ENCODE measurements around the gene RELB. TPM values are rescaled to one million over a fixed set of nuclear protein-coding genes. Genes with fewer than 3 reads are reported as not detected.

RELB gene
- total and polyA plus RNA-seq, 10 of the 15 experiments (the other 5 are each of a cell fraction or from before 2014, with no cell fraction given) = 0.66 to 43.8 (median 12.8) TPM

DNA sequence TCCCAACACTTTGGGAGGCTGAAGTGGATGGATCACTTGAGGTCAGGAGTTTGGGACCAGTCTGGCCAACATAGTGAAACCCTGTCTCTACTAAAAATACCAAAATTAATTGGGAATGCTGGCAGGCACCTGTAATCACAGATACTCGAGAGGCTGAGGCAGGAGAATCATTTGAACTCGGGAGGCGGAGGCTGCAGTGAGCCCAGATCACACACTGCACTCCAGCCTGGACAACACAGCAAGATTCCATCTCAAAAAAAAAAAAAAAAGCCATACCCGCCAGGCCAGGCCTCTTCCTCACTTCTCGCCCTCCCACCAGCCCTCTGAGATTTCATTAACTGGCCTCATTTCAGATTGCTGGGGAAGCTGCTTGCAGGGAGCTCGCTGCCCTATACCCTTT, 7.7 kb upstream of the RELB start:
- Histone ChIP-seq H3K4me2 (ENCODE audit: control insufficient read depth, insufficient read depth) (no peak overlapping the region), H4K20me1 (ENCODE audit: control insufficient read depth, insufficient read depth) (no peaks in the 10 kb centered on the region), H2AFZ (ENCODE audit: control insufficient read depth, low read depth, low read length) (no peak overlapping the region), H3K27me3 (replicated peaks in 1 of 2; ENCODE audit: control insufficient read depth in 2 of 2, insufficient read depth in 2 of 2, low read length in 1 of 2) (no peaks in the 10 kb centered on the region), H3K36me3 (ENCODE audit: control insufficient read depth in 2 of 2, insufficient read depth in 2 of 2, low read length in 1 of 2) (peaks cover 0 to 16% of the 10 kb centered on the region in 2 experiments; a peak in 3 of 4 replicates), H3K9me3 (replicated peaks; ENCODE audit: control insufficient read depth, insufficient read depth, low read length) (no peaks in the 10 kb centered on the region), H3K9ac (ENCODE audit: control insufficient read depth, insufficient read depth, low read length) (no peak overlapping the region), H3K27ac (ENCODE audit: control insufficient read depth, insufficient read depth) (no peak overlapping the region), H3K79me2 (ENCODE audit: control insufficient read depth, insufficient read depth, low read length) (no peaks in the 10 kb centered on the region), H3K4me3 (no peak overlapping the region), H3K4me1 (ENCODE audit: control insufficient read depth, insufficient read depth, low read length) (peaks cover 12% of the 10 kb centered on the region)
- SMC1A ChIA-PET (ENCODE audit: uncharacterized antibody, unreplicated experiment) = no interaction called here
- CTCF ChIA-PET = no interaction called here
- POLR2A ChIA-PET = interaction anchor here (0.7 kb wide), 1 partner anchor 37 kb away, joined by 3 read pairs; no protein-coding TSS in a partner anchor
- WGBS (ENCODE audit: insufficient coverage, insufficient replicate concordance, low lambda C conversion rate, missing lambda C conversion rate) = 99% methylated on average over 6 of the region's 6 CpGs
- intact Hi-C loops (cut with micrococcal nuclease; ENCODE audit: unreplicated experiment) (no loop called here), in situ Hi-C loops (cut with MboI) (no loop called here)
- DNase-seq (ENCODE audit: low read depth, low spot score) (no peak), FAIRE-seq (no peak), ATAC-seq (no peak)
- RAD21 ChIA-PET (ENCODE audit: unreplicated experiment) = no interaction called here
- no TSS peak for BruUV-seq (replicated peaks)
- no peak for TF ChIP-seq NFXL1 (IDR thresholded peaks at IDR 0.05; ENCODE audit: borderline replicate concordance)
- TF ChIP-seq CHD2 (IDR thresholded peaks at IDR 0.05; ENCODE audit: borderline replicate concordance, low read depth, low read length) = no peak
- TF ChIP-seq MEF2A (IDR thresholded peaks at IDR 0.05; ENCODE audit: insufficient read depth, low read depth, low read length) = no peak
- no peak for TF ChIP-seq CREM (IDR thresholded peaks at IDR 0.05; ENCODE audit: low read depth)
- no peak for TF ChIP-seq ZZZ3 (IDR thresholded peaks at IDR 0.05; ENCODE audit: control insufficient read depth, insufficient read length, low read depth)
- no peak for TF ChIP-seq CBFB (IDR thresholded peaks at IDR 0.05; ENCODE audit: low read depth)
- TF ChIP-seq, protein P1, sequence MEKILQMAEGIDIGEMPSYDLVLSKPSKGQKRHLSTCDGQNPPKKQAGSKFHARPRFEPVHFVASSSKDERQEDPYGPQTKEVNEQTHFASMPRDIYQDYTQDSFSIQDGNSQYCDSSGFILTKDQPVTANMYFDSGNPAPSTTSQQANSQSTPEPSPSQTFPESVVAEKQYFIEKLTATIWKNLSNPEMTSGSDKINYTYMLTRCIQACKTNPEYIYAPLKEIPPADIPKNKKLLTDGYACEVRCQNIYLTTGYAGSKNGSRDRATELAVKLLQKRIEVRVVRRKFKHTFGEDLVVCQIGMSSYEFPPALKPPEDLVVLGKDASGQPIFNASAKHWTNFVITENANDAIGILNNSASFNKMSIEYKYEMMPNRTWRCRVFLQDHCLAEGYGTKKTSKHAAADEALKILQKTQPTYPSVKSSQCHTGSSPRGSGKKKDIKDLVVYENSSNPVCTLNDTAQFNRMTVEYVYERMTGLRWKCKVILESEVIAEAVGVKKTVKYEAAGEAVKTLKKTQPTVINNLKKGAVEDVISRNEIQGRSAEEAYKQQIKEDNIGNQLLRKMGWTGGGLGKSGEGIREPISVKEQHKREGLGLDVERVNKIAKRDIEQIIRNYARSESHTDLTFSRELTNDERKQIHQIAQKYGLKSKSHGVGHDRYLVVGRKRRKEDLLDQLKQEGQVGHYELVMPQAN (conservative IDR thresholded peaks at IDR 0.05) = no peak
- TF ChIP-seq CBX5 (IDR thresholded peaks at IDR 0.05; ENCODE audit: low read depth) = no peak
- TF ChIP-seq, protein P2, sequence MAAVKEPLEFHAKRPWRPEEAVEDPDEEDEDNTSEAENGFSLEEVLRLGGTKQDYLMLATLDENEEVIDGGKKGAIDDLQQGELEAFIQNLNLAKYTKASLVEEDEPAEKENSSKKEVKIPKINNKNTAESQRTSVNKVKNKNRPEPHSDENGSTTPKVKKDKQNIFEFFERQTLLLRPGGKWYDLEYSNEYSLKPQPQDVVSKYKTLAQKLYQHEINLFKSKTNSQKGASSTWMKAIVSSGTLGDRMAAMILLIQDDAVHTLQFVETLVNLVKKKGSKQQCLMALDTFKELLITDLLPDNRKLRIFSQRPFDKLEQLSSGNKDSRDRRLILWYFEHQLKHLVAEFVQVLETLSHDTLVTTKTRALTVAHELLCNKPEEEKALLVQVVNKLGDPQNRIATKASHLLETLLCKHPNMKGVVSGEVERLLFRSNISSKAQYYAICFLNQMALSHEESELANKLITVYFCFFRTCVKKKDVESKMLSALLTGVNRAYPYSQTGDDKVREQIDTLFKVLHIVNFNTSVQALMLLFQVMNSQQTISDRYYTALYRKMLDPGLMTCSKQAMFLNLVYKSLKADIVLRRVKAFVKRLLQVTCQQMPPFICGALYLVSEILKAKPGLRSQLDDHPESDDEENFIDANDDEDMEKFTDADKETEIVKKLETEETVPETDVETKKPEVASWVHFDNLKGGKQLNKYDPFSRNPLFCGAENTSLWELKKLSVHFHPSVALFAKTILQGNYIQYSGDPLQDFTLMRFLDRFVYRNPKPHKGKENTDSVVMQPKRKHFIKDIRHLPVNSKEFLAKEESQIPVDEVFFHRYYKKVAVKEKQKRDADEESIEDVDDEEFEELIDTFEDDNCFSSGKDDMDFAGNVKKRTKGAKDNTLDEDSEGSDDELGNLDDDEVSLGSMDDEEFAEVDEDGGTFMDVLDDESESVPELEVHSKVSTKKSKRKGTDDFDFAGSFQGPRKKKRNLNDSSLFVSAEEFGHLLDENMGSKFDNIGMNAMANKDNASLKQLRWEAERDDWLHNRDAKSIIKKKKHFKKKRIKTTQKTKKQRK (IDR thresholded peaks at IDR 0.05; ENCODE audit: low read depth, low read length) = no peak
- TF ChIP-seq, protein P3, sequence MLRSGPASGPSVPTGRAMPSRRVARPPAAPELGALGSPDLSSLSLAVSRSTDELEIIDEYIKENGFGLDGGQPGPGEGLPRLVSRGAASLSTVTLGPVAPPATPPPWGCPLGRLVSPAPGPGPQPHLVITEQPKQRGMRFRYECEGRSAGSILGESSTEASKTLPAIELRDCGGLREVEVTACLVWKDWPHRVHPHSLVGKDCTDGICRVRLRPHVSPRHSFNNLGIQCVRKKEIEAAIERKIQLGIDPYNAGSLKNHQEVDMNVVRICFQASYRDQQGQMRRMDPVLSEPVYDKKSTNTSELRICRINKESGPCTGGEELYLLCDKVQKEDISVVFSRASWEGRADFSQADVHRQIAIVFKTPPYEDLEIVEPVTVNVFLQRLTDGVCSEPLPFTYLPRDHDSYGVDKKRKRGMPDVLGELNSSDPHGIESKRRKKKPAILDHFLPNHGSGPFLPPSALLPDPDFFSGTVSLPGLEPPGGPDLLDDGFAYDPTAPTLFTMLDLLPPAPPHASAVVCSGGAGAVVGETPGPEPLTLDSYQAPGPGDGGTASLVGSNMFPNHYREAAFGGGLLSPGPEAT (IDR thresholded peaks at IDR 0.05; ENCODE audit: low read depth) = no peak
- TF ChIP-seq IRF4 (IDR thresholded peaks at IDR 0.05; ENCODE audit: low read depth, low read length) = no peak
- TF ChIP-seq SMC3 (IDR thresholded peaks at IDR 0.05; ENCODE audit: borderline replicate concordance, low read length) = no peak
- no peak for TF ChIP-seq ZNF217 (IDR thresholded peaks at IDR 0.05)
- no peak for TF ChIP-seq ESRRA (IDR thresholded peaks at IDR 0.05; ENCODE audit: low read length)
- no peak for TF ChIP-seq CEBPB (IDR thresholded peaks at IDR 0.05; ENCODE audit: borderline replicate concordance in 1 of 2, low read depth in 2 of 2, low read length in 2 of 2)
- TF ChIP-seq NR2C2 (IDR thresholded peaks at IDR 0.05; ENCODE audit: borderline replicate concordance, control insufficient read depth, insufficient read length, low read depth) = no peak
- TF ChIP-seq YBX1 (IDR thresholded peaks at IDR 0.05) = no peak
- TF ChIP-seq BMI1 (IDR thresholded peaks at IDR 0.05; ENCODE audit: borderline replicate concordance) = no peak
